Hepatocyte (in vitro differentiated cells): ENCODE data around the gene RGS6. TPM values are rescaled to one million over a fixed set of nuclear protein-coding genes. Genes with fewer than 3 reads are reported as not detected.

Source experiments
- DNase-seq: peaks from one replicate; pipeline ENCODE4 v3.0.0-alpha.2; 2016; ENCODE audit warnings: low spot score
- H2AFZ ChIP-seq: fragments of 200-600 bp; sonication (generic); 2 replicates; pipeline ENCODE4 v1.6.0; 2016; ENCODE audit warnings: antibody characterized with exemption, mild to moderate bottlenecking
- H3K27ac ChIP-seq: fragments of 200-600 bp; sonication (generic); 2 replicates; pipeline ENCODE4 v1.5.1; 2016; ENCODE audit warnings: mild to moderate bottlenecking
- H3K27me3 ChIP-seq: fragments of 200-600 bp; sonication (generic); 2 replicates; pipeline ENCODE4 v1.6.1; 2016
- H3K36me3 ChIP-seq: fragments of 200-600 bp; sonication (generic); replicated peaks from 2 replicates; pipeline ENCODE4 v1.5.1; 2016; ENCODE audit warnings: low read depth; ENCODE audit not compliant: insufficient read depth
- H3K4me1 ChIP-seq: fragments of 200-600 bp; sonication (generic); 2 replicates; pipeline ENCODE4 v1.5.1; 2016; ENCODE audit warnings: mild to moderate bottlenecking, moderate library complexity; ENCODE audit not compliant: insufficient read depth
- H3K4me2 ChIP-seq: fragments of 200-600 bp; sonication (generic); 2 replicates; pipeline ENCODE4 v1.6.0; 2016
- H3K4me3 ChIP-seq: fragments of 200-600 bp; sonication (generic); 2 replicates; pipeline ENCODE4 v1.5.1; 2016; ENCODE audit warnings: mild to moderate bottlenecking
- H3K79me2 ChIP-seq: fragments of 200-600 bp; sonication (generic); 2 replicates; pipeline ENCODE4 v1.6.0; 2017; ENCODE audit warnings: mild to moderate bottlenecking
- H3K9me2 ChIP-seq: fragments of 200-600 bp; sonication (generic); replicated peaks from 2 replicates; pipeline ENCODE4 v1.6.0; 2017; ENCODE audit warnings: mild to moderate bottlenecking; ENCODE audit not compliant: insufficient read depth
- H3K9me3 ChIP-seq: fragments of 200-600 bp; sonication (generic); 2 replicates; pipeline ENCODE4 v1.5.1; 2016; ENCODE audit warnings: low read depth, mild to moderate bottlenecking
- H4K20me1 ChIP-seq: fragments of 200-600 bp; sonication (generic); 2 replicates; pipeline ENCODE4 v1.6.0; 2016; ENCODE audit warnings: mild to moderate bottlenecking; ENCODE audit not compliant: insufficient read depth, poor library complexity, severe bottlenecking
- CTCF ChIP-seq: fragments of 200-600 bp; sonication (generic); IDR thresholded peaks from 2 replicates; pipeline ENCODE4 v1.5.1; 2016; ENCODE audit warnings: antibody characterized with exemption, mild to moderate bottlenecking; ENCODE audit not compliant: poor library complexity
- EZH2 ChIP-seq: fragments of 200-600 bp; sonication (generic); IDR thresholded peaks from 2 replicates; pipeline ENCODE4 v1.6.1; 2016; ENCODE audit warnings: antibody characterized with exemption, mild to moderate bottlenecking, borderline replicate concordance
- EZH2phosphoT487 ChIP-seq: fragments of 200-600 bp; sonication (generic); IDR thresholded peaks from one replicate; pipeline ENCODE4 v1.6.1; 2018; ENCODE audit warnings: antibody characterized with exemption, mild to moderate bottlenecking, low read depth, moderate library complexity; ENCODE audit not compliant: unreplicated experiment, severe bottlenecking
- WGBS: methylation state at CpG from one replicate; pipeline ENCODE4 v1.1.6; 2016; ENCODE audit warnings: low lambda C conversion rate; ENCODE audit errors: missing lambda C conversion rate; 5-methylcytosine and 5-hydroxymethylcytosine counted together
- polyA plus RNA-seq: library from polyadenylated mRNA; unstranded; fragments of >200 nt; fragmentation: Nextera tagmentation; extraction: Ambion mirVana; gene quantifications from 2 replicates; pipeline ENCODE4 v1.2.1, GENCODE V29; 2016
- total RNA-seq: library from RNA; depleted of rRNA; stranded (reverse); fragments of >200 nt; gene quantifications from 2 replicates; pipeline ENCODE4 v1.2.3, GENCODE V29; 2014

RGS6 gene
- total and polyA plus RNA-seq, 2 experiments from 2014 or later = 0.25 to 0.87 TPM

GRCh38 chr14:72254937-72255472, 322.8 kb downstream of the RGS6 start:
- H3K27me3 ChIP-seq = no peaks in the 10 kb centered on the region
- H4K20me1 ChIP-seq = no peaks in the 10 kb centered on the region
- H3K9me3 ChIP-seq = no peaks in the 10 kb centered on the region
- no peaks in the 10 kb centered on the region for H3K4me1 ChIP-seq
- H3K27ac ChIP-seq = no peak overlapping the region
- H2AFZ ChIP-seq = no peak overlapping the region
- H3K9me2 ChIP-seq = no peaks in the 10 kb centered on the region
- WGBS = 75% methylated on average over 4 of the region's 4 CpGs
- TF ChIP-seq CTCF = no peak
- no peak for TF ChIP-seq EZH2phosphoT487
- TF ChIP-seq EZH2 = no peak
- DNase-seq = no peak
- H3K36me3 ChIP-seq = no peaks in the 10 kb centered on the region
- no peaks in the 10 kb centered on the region for H3K79me2 ChIP-seq
- H3K4me3 ChIP-seq = no peak overlapping the region
- no peak overlapping the region for H3K4me2 ChIP-seq

GRCh38 chr14:72256055-72256454, 323.8 kb downstream of the RGS6 start:
- Histone ChIP-seq H3K79me2 (no peaks in the 10 kb centered on the region), H2AFZ (no peak overlapping the region), H3K4me2 (no peak overlapping the region), H3K9me3 (no peaks in the 10 kb centered on the region), H3K27me3 (no peaks in the 10 kb centered on the region), H3K9me2 (no peaks in the 10 kb centered on the region), H3K4me1 (no peaks in the 10 kb centered on the region), H4K20me1 (no peaks in the 10 kb centered on the region), H3K27ac (no peak overlapping the region), H3K4me3 (no peak overlapping the region), H3K36me3 (no peaks in the 10 kb centered on the region)
- DNase-seq = no peak
- whole genome bisulfite sequencing = 90% methylated on average over 1 of the region's 1 CpG
- no peak for TF ChIP-seq EZH2
- TF ChIP-seq EZH2phosphoT487 = no peak
- TF ChIP-seq CTCF = no peak

- Histone ChIP-seq H2AFZ (no peak overlapping the region), H3K27ac (no peak overlapping the region), H3K4me2 (no peak overlapping the region), H3K9me2 (no peaks in the 10 kb centered on the region), H4K20me1 (no peaks in the 10 kb centered on the region), H3K36me3 (no peaks in the 10 kb centered on the region), H3K27me3 (no peaks in the 10 kb centered on the region), H3K9me3 (no peaks in the 10 kb centered on the region), H3K4me3 (no peak overlapping the region), H3K79me2 (no peaks in the 10 kb centered on the region), H3K4me1 (no peaks in the 10 kb centered on the region)
- 80% methylated on average over 4 of the region's 4 CpGs for WGBS
- no peak for DNase-seq
- TF ChIP-seq CTCF = no peak
- TF ChIP-seq EZH2phosphoT487 = no peak
- TF ChIP-seq EZH2 = no peak
Measured at GRCh38 chr14:72261068-72261467, 328.8 kb downstream of the RGS6 start.
